ENCODE results near the gene ANKMY2. TPM values are rescaled to one million over a fixed set of nuclear protein-coding genes. Genes with fewer than 3 reads are reported as not detected.
"Not testable (repeated sequence)": the region's sequence is repeated elsewhere in the genome, so short reads cannot be mapped to it uniquely, and the experiment has no call there.

Gene ANKMY2
- 10 to 100 TPM; 11.5 to 13.1 TPM for total RNA-seq

- peak within 1 kb of the TSS; percentile 86 for H3K4me3 Mint-ChIP-seq
- CTCF ChIA-PET: interaction anchor here (0.8 to 1.9 kb wide), 2 partner anchors 29 to 225 kb away, joined by 4 read pairs; partner anchors contain the start of gene CRPPA
- no peaks in the 10 kb centered on the region for H3K27me3 Mint-ChIP-seq
- H3K9me3 Mint-ChIP-seq (ENCODE audit: low read depth): no peaks in the 10 kb centered on the region
- H3K27ac Mint-ChIP-seq: peak within 1 kb of the TSS; percentile 96
- DNase-seq: peak; percentile 96
- peak; percentile 89 for ATAC-seq
- H3K4me1 Mint-ChIP-seq: peaks cover 56% of the 10 kb centered on the region
- H3K36me3 Mint-ChIP-seq: peaks cover 15% of the 10 kb centered on the region
Measured at GRCh38 chr7:16645593-16646471, at the start of gene ANKMY2, which contains the start of gene BZW2. TSS of gene ANKMY2 (minus strand) at chr7:16645754. CDS start at chr7:16645573, 181 bp downstream. TSS of gene BZW2 (plus strand) at chr7:16646181. CDS start at chr7:16665444, 19,263 bp downstream.

DNA sequence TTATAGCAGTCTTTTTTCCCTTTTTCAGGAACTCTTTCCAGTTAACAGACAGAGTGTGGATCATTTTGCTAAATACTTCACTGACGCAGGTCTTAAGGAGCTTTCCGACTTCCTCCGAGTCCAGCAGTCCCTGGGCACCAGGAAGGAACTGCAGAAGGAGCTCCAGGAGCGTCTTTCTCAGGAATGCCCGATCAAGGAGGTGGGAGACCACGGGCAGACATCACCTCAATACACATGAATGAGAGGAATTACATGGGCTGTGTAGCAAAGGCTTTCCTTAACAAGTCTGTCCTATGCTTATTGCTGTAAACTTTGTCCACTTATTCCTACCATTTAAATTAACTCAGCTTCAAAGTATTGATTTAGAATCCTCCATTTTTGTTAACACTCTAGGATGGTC, 49.3 kb upstream of the ANKMY2 start:
- ATAC-seq: no peak
- CTCF ChIA-PET: interaction anchor here (0.8 to 1.4 kb wide), 5 partner anchors 10 to 225 kb away, joined by 3 to 6 read pairs (median 3); no protein-coding TSS in a partner anchor
- Mint-ChIP-seq H3K4me1 (no peaks in the 10 kb centered on the region), H3K27ac (peak overlapping the region; percentile 49), H3K4me3 (no peak overlapping the region), H3K9me3 (ENCODE audit: low read depth) (no peaks in the 10 kb centered on the region), H3K36me3 (peaks cover 53% of the 10 kb centered on the region), H3K27me3 (no peaks in the 10 kb centered on the region)
- no peak for DNase-seq

DNA sequence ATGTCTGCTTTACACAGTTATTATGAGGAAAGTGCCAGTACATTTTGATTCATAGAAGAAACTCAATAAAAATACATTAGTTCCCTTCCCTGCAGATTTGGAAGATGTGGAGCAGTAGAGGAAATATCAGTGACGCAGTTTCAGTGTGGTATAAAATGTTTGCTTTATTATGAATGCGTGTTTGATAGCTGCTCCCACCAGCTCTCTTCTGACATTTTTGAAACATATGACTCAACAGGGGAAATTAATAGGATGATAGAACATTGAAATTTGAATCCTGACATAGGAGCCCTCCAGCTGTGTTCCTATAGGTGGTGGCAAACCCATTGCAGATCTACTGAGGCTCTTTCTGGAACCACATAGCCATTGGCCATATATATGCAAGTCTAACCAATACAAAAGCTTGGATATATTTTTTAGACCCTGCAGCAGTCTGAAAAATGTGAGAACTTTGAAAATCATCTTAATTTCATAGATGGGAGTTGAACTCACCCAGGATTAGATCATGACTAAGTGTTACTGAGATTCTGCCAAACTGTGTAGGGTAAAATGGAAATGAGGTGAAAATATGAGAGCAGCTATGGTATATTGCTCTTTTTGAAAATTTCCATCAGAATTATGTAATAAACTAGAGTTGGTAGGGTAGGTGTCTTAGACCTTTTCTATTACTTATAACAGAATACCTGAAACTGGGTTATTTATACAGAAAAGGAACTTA, 48.2 kb upstream of the ANKMY2 start:
- Mint-ChIP-seq H3K27ac (no peak overlapping the region), H3K27me3 (no peaks in the 10 kb centered on the region), H3K9me3 (ENCODE audit: low read depth) (no peaks in the 10 kb centered on the region), H3K4me1 (no peaks in the 10 kb centered on the region), H3K4me3 (no peak overlapping the region), H3K36me3 (peaks cover 47% of the 10 kb centered on the region)
- CTCF ChIA-PET: interaction anchor here (0.9 to 1.1 kb wide), 2 partner anchors 14 to 224 kb away, joined by 3 read pairs; no protein-coding TSS in a partner anchor
- DNase-seq: no peak
- ATAC-seq: no peak

GRCh38 chr7:16691241-16691640, 45.7 kb upstream of the ANKMY2 start:
- peaks cover 35% of the 10 kb centered on the region for H3K36me3 Mint-ChIP-seq
- CTCF ChIA-PET: no interaction called here
- H3K4me1 Mint-ChIP-seq: no peaks in the 10 kb centered on the region
- H3K9me3 Mint-ChIP-seq (ENCODE audit: low read depth): no peaks in the 10 kb centered on the region
- ATAC-seq (no peak), DNase-seq (no peak)
- H3K27ac Mint-ChIP-seq: no peak overlapping the region
- H3K4me3 Mint-ChIP-seq: no peak overlapping the region
- no peaks in the 10 kb centered on the region for H3K27me3 Mint-ChIP-seq

GRCh38 chr7:16688249-16688648, 42.7 kb upstream of the ANKMY2 start:
- CTCF ChIA-PET: no interaction called here
- no peak for DNase-seq
- no peak for ATAC-seq
- peaks cover 40% of the 10 kb centered on the region for H3K36me3 Mint-ChIP-seq
- H3K4me1 Mint-ChIP-seq: peaks cover 7% of the 10 kb centered on the region
- no peaks in the 10 kb centered on the region for H3K27me3 Mint-ChIP-seq
- no peaks in the 10 kb centered on the region for H3K9me3 Mint-ChIP-seq (ENCODE audit: low read depth)
- no peak overlapping the region for H3K27ac Mint-ChIP-seq
- no peak overlapping the region for H3K4me3 Mint-ChIP-seq

DNA sequence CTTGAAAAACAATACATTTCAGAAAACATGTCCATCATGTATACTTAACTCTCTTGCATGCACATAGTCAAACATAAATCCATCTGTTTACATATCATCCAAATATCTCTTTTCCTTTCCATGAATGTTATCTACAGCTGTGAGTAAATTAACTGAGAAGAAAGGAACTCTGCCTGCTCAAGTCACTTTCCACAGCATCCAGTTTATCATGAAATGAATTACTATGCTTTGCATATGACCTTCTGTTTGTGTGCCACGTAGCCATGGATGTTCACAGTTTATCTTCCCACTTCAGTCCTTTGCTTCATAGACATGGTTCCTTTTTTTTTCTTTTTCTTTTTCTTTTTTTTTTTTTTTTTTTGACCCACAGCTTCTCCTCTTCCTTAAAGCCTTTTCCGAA, 40.0 kb upstream of the ANKMY2 start:
- DNase-seq (no peak), ATAC-seq (no peak)
- Mint-ChIP-seq H3K27me3 (no peaks in the 10 kb centered on the region), H3K4me3 (no peak overlapping the region), H3K4me1 (peaks cover 7% of the 10 kb centered on the region), H3K9me3 (ENCODE audit: low read depth) (no peaks in the 10 kb centered on the region), H3K36me3 (peaks cover 45% of the 10 kb centered on the region), H3K27ac (no peak overlapping the region)
- CTCF ChIA-PET: interaction anchor here (0.7 to 1.2 kb wide), 3 partner anchors 10 to 70 kb away, joined by 3 to 5 read pairs (median 3); no protein-coding TSS in a partner anchor

- Mint-ChIP-seq H3K36me3 (peaks cover 47% of the 10 kb centered on the region), H3K27me3 (no peaks in the 10 kb centered on the region), H3K4me3 (no peak overlapping the region), H3K9me3 (ENCODE audit: low read depth) (no peaks in the 10 kb centered on the region), H3K4me1 (peaks cover 7% of the 10 kb centered on the region), H3K27ac (peak overlapping the region; percentile 66)
- DNase-seq: no peak
- CTCF ChIA-PET: interaction anchor here (0.7 to 1.2 kb wide), 2 partner anchors 10 to 21 kb away, joined by 3 to 5 read pairs; no protein-coding TSS in a partner anchor
- ATAC-seq: no peak
Measured at GRCh38 chr7:16684935-16685334, 39.4 kb upstream of the ANKMY2 start.

GRCh38 chr7:16678645-16679566, 33.4 kb upstream of the ANKMY2 start:
- DNase-seq; CTCF ChIA-PET; H3K27ac Mint-ChIP-seq; H3K27me3 Mint-ChIP-seq; H3K4me3 Mint-ChIP-seq; H3K9me3 Mint-ChIP-seq (ENCODE audit: low read depth); ATAC-seq; H3K4me1 Mint-ChIP-seq: not testable (repeated sequence)
- H3K36me3 Mint-ChIP-seq: peaks cover 56% of the 10 kb centered on the region

DNA sequence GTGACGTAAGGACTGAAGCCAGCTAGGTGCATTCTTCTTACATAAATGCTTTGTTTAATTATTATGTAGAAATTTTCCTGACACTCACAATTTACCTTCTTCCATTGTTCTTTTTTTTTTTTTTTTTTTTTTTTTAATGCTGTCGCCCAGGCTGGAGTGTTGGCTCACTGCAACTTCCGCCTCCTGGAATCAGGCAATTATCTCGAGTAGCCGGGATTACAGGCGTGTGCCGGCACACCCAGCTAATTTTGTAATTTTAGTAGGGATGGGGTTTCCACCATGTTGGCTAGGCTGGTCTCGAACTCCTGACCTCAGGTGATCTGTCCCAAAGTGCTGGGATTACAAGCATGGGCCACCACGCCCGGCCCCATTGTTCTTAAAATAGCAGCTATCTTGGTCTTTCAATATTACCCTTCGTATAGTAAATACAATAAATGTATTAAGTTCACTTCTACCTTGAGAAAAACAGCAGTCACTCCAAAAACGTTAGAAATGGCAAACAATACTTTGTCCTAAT, 32.5 kb upstream of the ANKMY2 start:
- Mint-ChIP-seq H3K9me3 (ENCODE audit: low read depth) (no peaks in the 10 kb centered on the region), H3K4me3 (no peak overlapping the region), H3K27me3 (no peaks in the 10 kb centered on the region), H3K27ac (no peak overlapping the region), H3K4me1 (peaks cover 2% of the 10 kb centered on the region), H3K36me3 (peaks cover 54% of the 10 kb centered on the region)
- DNase-seq (no peak), ATAC-seq (no peak)
- CTCF ChIA-PET: interaction anchor here (0.7 kb wide), 1 partner anchor 68 kb away, joined by 3 read pairs; no protein-coding TSS in a partner anchor

DNA sequence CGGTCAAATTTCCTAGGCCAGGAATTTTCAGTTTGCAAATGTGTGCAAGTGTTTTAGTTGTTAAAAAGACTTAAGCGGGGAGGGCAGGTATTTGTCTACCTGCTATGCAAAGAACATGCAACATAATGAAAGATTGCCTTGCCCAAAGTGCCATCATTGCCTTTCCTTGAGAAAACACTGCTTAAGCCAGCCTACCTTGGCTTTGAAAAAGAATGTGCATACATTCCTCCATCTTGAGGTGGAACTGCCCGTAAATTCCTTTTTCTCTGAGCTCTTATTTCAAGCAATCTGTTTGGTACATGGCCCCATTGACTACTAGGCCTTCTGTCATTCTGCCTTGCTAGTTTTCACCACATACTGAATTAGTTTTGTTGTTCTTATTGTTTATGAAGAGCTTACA, 29.7 kb upstream of the ANKMY2 start:
- CTCF ChIA-PET: interaction anchor here (1.2 kb wide), 1 partner anchor 30 kb away, joined by 4 read pairs; the partner anchor contains the start of genes ANKMY2 and BZW2

DNA sequence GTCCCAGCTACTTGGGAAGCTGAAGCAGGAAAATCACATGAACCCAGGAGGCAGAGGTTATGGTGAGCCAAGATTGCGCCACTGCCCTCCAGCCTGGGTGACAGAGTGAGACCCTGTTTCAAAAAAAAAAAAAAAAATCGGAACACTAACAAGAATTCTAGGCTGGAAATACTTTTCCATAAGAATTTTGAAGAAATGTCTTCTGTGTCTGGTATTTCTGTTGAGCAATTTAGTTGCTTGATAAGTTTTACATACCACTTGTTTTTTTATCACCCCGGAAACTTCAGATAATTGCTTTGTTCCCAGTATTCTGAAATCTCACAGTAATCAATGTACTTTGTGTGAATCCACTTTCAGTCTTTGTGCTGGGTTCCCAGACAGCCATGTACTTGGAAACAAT, 26.3 kb upstream of the ANKMY2 start:
- CTCF ChIA-PET: no interaction called here
- H3K36me3 Mint-ChIP-seq: peaks cover 60% of the 10 kb centered on the region
- no peak overlapping the region for H3K4me3 Mint-ChIP-seq
- no peaks in the 10 kb centered on the region for H3K9me3 Mint-ChIP-seq (ENCODE audit: low read depth)
- no peaks in the 10 kb centered on the region for H3K27me3 Mint-ChIP-seq
- H3K4me1 Mint-ChIP-seq: peaks cover 10% of the 10 kb centered on the region
- no peak overlapping the region for H3K27ac Mint-ChIP-seq
- DNase-seq: no peak
- no peak for ATAC-seq

More for the DNA sequence above, 29.7 kb upstream of the ANKMY2 start:
- no peak overlapping the region for H3K27ac Mint-ChIP-seq
- no peaks in the 10 kb centered on the region for H3K9me3 Mint-ChIP-seq (ENCODE audit: low read depth)
- H3K4me1 Mint-ChIP-seq: peaks cover 8% of the 10 kb centered on the region
- no peak for ATAC-seq
- peaks cover 60% of the 10 kb centered on the region for H3K36me3 Mint-ChIP-seq
- no peaks in the 10 kb centered on the region for H3K27me3 Mint-ChIP-seq
- DNase-seq: no peak
- no peak overlapping the region for H3K4me3 Mint-ChIP-seq

DNA sequence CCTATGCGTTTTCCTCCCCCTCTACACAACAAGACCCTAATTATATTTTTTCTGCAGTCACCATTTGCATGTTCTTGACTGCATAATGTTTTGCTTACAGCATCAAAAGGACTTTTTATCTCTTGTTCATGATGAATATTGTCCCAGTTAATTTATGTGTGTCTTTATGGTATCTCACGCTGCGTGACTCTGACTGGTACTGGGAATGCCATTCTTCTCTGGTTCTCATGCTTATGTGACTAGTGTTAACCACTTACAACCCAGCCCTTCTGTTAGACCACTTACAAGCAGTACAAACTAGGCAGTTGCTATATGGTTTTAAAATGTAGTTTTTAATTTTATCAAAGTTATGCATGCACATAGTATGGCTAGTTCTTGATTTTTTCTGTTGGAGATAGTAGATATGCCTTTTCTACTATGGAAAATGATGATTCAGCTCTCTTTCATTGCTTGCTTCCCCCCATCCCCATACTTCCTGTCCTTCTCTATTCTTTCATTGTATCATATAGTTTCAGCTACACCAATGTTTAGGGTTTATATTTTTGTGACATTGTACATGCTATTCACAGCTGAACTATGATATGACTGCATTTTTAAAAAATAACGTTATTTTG, 25.3 kb upstream of the ANKMY2 start:
- Mint-ChIP-seq H3K9me3 (ENCODE audit: low read depth) (no peaks in the 10 kb centered on the region), H3K4me3 (no peak overlapping the region), H3K27ac (no peak overlapping the region), H3K27me3 (no peaks in the 10 kb centered on the region), H3K4me1 (peaks cover 10% of the 10 kb centered on the region), H3K36me3 (peaks cover 56% of the 10 kb centered on the region)
- CTCF ChIA-PET: no interaction called here
- DNase-seq: no peak
- ATAC-seq: no peak
